Measurements from ENCODE around the gene RTN4RL2.

GRCh38 chr11:57464539-57465181 lies 4.3 kb downstream of the RTN4RL2 start:
- TF ChIP-seq, protein P1, sequence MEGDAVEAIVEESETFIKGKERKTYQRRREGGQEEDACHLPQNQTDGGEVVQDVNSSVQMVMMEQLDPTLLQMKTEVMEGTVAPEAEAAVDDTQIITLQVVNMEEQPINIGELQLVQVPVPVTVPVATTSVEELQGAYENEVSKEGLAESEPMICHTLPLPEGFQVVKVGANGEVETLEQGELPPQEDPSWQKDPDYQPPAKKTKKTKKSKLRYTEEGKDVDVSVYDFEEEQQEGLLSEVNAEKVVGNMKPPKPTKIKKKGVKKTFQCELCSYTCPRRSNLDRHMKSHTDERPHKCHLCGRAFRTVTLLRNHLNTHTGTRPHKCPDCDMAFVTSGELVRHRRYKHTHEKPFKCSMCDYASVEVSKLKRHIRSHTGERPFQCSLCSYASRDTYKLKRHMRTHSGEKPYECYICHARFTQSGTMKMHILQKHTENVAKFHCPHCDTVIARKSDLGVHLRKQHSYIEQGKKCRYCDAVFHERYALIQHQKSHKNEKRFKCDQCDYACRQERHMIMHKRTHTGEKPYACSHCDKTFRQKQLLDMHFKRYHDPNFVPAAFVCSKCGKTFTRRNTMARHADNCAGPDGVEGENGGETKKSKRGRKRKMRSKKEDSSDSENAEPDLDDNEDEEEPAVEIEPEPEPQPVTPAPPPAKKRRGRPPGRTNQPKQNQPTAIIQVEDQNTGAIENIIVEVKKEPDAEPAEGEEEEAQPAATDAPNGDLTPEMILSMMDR (IDR thresholded peaks at IDR 0.05): no peak
- no peak for TF ChIP-seq POLR2AphosphoS5 (IDR thresholded peaks at IDR 0.05)

All from gastroesophageal sphincter (tissue), 3 donors.